ENCODE measurements around the gene TPCN2.

Gene TPCN2

GRCh38 chr11:69024509-69024908 lies 24.2 kb upstream of the TPCN2 start:
- Histone ChIP-seq H3K9me3 (ENCODE audit: control insufficient read depth, insufficient read depth, low read depth, low read length) (no peaks in the 10 kb centered on the region), H3K27me3 (ENCODE audit: control insufficient read depth, insufficient read depth, low read length) (no peaks in the 10 kb centered on the region), H3K4me3 (ENCODE audit: low read depth, low read length) (no peak overlapping the region), H3K4me1 (ENCODE audit: control insufficient read depth, insufficient read depth, low read length) (peaks cover 7% of the 10 kb centered on the region; the same call in 1 of the 2 replicates), H3K27ac (ENCODE audit: low read depth, low read length) (no peak overlapping the region), H3K9ac (ENCODE audit: low read length) (no peak overlapping the region), H3K36me3 (ENCODE audit: control insufficient read depth, insufficient read depth, low read length) (no peaks in the 10 kb centered on the region)

GRCh38 chr11:69027704-69028372 lies 20.9 kb upstream of the TPCN2 start:
- Histone ChIP-seq H3K4me1 (ENCODE audit: control insufficient read depth, insufficient read depth, low read length) (peaks cover 12% of the 10 kb centered on the region), H3K27ac (ENCODE audit: low read depth, low read length) (no peak overlapping the region), H3K27me3 (ENCODE audit: control insufficient read depth, insufficient read depth, low read length) (no peaks in the 10 kb centered on the region), H3K36me3 (ENCODE audit: control insufficient read depth, insufficient read depth, low read length) (no peaks in the 10 kb centered on the region), H3K4me3 (ENCODE audit: low read depth, low read length) (no peak overlapping the region), H3K9ac (ENCODE audit: low read length) (no peak overlapping the region), H3K9me3 (ENCODE audit: control insufficient read depth, insufficient read depth, low read depth, low read length) (no peaks in the 10 kb centered on the region)

GRCh38 chr11:69030301-69030700 lies 18.4 kb upstream of the TPCN2 start:
- no peak overlapping the region for H3K4me3 ChIP-seq (ENCODE audit: low read depth, low read length)
- H3K4me1 ChIP-seq (ENCODE audit: control insufficient read depth, insufficient read depth, low read length) = peaks cover 23% of the 10 kb centered on the region
- no peaks in the 10 kb centered on the region for H3K9me3 ChIP-seq (ENCODE audit: control insufficient read depth, insufficient read depth, low read depth, low read length)
- H3K36me3 ChIP-seq (ENCODE audit: control insufficient read depth, insufficient read depth, low read length) = no peaks in the 10 kb centered on the region
- no peak overlapping the region for H3K27ac ChIP-seq (ENCODE audit: low read depth, low read length)
- H3K9ac ChIP-seq (ENCODE audit: low read length) = no peak overlapping the region
- H3K27me3 ChIP-seq (ENCODE audit: control insufficient read depth, insufficient read depth, low read length) = no peaks in the 10 kb centered on the region

- Histone ChIP-seq H3K4me1 (ENCODE audit: control insufficient read depth, insufficient read depth, low read length) (peaks cover 21% of the 10 kb centered on the region), H3K36me3 (ENCODE audit: control insufficient read depth, insufficient read depth, low read length) (no peaks in the 10 kb centered on the region), H3K27ac (ENCODE audit: low read depth, low read length) (no peak overlapping the region), H3K4me3 (ENCODE audit: low read depth, low read length) (no peak overlapping the region), H3K27me3 (ENCODE audit: control insufficient read depth, insufficient read depth, low read length) (no peaks in the 10 kb centered on the region), H3K9ac (ENCODE audit: low read length) (no peak overlapping the region), H3K9me3 (ENCODE audit: control insufficient read depth, insufficient read depth, low read depth, low read length) (no peaks in the 10 kb centered on the region)
These were observed 15.9 kb upstream of the TPCN2 start for GRCh38 chr11:69032833-69033232.

- Histone ChIP-seq H3K9ac (ENCODE audit: low read length) (no peak overlapping the region), H3K4me1 (ENCODE audit: control insufficient read depth, insufficient read depth, low read length) (peaks cover 19% of the 10 kb centered on the region), H3K27me3 (ENCODE audit: control insufficient read depth, insufficient read depth, low read length) (no peaks in the 10 kb centered on the region)
These were observed 15.3 kb upstream of the TPCN2 start for GRCh38 chr11:69033431-69033830.

GRCh38 chr11:69034123-69034867 lies 14.4 kb upstream of the TPCN2 start:
- Histone ChIP-seq H3K9ac (ENCODE audit: low read length) (no peak overlapping the region), H3K4me1 (ENCODE audit: control insufficient read depth, insufficient read depth, low read length) (peaks cover 19% of the 10 kb centered on the region), H3K4me3 (ENCODE audit: low read depth, low read length) (no peak overlapping the region), H3K9me3 (ENCODE audit: control insufficient read depth, insufficient read depth, low read depth, low read length) (no peaks in the 10 kb centered on the region), H3K36me3 (ENCODE audit: control insufficient read depth, insufficient read depth, low read length) (no peaks in the 10 kb centered on the region), H3K27me3 (ENCODE audit: control insufficient read depth, insufficient read depth, low read length) (no peaks in the 10 kb centered on the region), H3K27ac (ENCODE audit: low read depth, low read length) (no peak overlapping the region)

More at GRCh38 chr11:69033431-69033830, 15.3 kb upstream of the TPCN2 start:
- no peak overlapping the region for H3K4me3 ChIP-seq (ENCODE audit: low read depth, low read length)
- no peaks in the 10 kb centered on the region for H3K9me3 ChIP-seq (ENCODE audit: control insufficient read depth, insufficient read depth, low read depth, low read length)
- no peak overlapping the region for H3K27ac ChIP-seq (ENCODE audit: low read depth, low read length)
- no peaks in the 10 kb centered on the region for H3K36me3 ChIP-seq (ENCODE audit: control insufficient read depth, insufficient read depth, low read length)

- Histone ChIP-seq H3K27ac (ENCODE audit: low read depth, low read length) (no peak overlapping the region), H3K27me3 (ENCODE audit: control insufficient read depth, insufficient read depth, low read length) (no peaks in the 10 kb centered on the region), H3K4me3 (ENCODE audit: low read depth, low read length) (no peak overlapping the region), H3K4me1 (ENCODE audit: control insufficient read depth, insufficient read depth, low read length) (peaks cover 19% of the 10 kb centered on the region), H3K36me3 (ENCODE audit: control insufficient read depth, insufficient read depth, low read length) (no peaks in the 10 kb centered on the region), H3K9ac (ENCODE audit: low read length) (no peak overlapping the region), H3K9me3 (ENCODE audit: control insufficient read depth, insufficient read depth, low read depth, low read length) (no peaks in the 10 kb centered on the region)
These were observed 13.4 kb upstream of the TPCN2 start for GRCh38 chr11:69035150-69035945.

GRCh38 chr11:69035946-69036340 lies 12.8 kb upstream of the TPCN2 start:
- no peak overlapping the region for H3K27ac ChIP-seq (ENCODE audit: low read depth, low read length)
- no peak overlapping the region for H3K9ac ChIP-seq (ENCODE audit: low read length)
- H3K9me3 ChIP-seq (ENCODE audit: control insufficient read depth, insufficient read depth, low read depth, low read length) = no peaks in the 10 kb centered on the region
- H3K4me1 ChIP-seq (ENCODE audit: control insufficient read depth, insufficient read depth, low read length) = peaks cover 25% of the 10 kb centered on the region
- no peaks in the 10 kb centered on the region for H3K27me3 ChIP-seq (ENCODE audit: control insufficient read depth, insufficient read depth, low read length)
- no peaks in the 10 kb centered on the region for H3K36me3 ChIP-seq (ENCODE audit: control insufficient read depth, insufficient read depth, low read length)
- H3K4me3 ChIP-seq (ENCODE audit: low read depth, low read length) = no peak overlapping the region

GRCh38 chr11:69037074-69037473 lies 11.7 kb upstream of the TPCN2 start:
- H3K27me3 ChIP-seq (ENCODE audit: control insufficient read depth, insufficient read depth, low read length) = no peaks in the 10 kb centered on the region
- peaks cover 30% of the 10 kb centered on the region for H3K4me1 ChIP-seq (ENCODE audit: control insufficient read depth, insufficient read depth, low read length)
- no peak overlapping the region for H3K4me3 ChIP-seq (ENCODE audit: low read depth, low read length)
- H3K9me3 ChIP-seq (ENCODE audit: control insufficient read depth, insufficient read depth, low read depth, low read length) = no peaks in the 10 kb centered on the region
- no peak overlapping the region for H3K9ac ChIP-seq (ENCODE audit: low read length)
- H3K27ac ChIP-seq (ENCODE audit: low read depth, low read length) = no peak overlapping the region
- no peaks in the 10 kb centered on the region for H3K36me3 ChIP-seq (ENCODE audit: control insufficient read depth, insufficient read depth, low read length)

- H3K27ac ChIP-seq (ENCODE audit: low read depth, low read length) = no peak overlapping the region
- no peaks in the 10 kb centered on the region for H3K27me3 ChIP-seq (ENCODE audit: control insufficient read depth, insufficient read depth, low read length)
- no peaks in the 10 kb centered on the region for H3K36me3 ChIP-seq (ENCODE audit: control insufficient read depth, insufficient read depth, low read length)
- peaks cover 32% of the 10 kb centered on the region for H3K4me1 ChIP-seq (ENCODE audit: control insufficient read depth, insufficient read depth, low read length)
- no peaks in the 10 kb centered on the region for H3K9me3 ChIP-seq (ENCODE audit: control insufficient read depth, insufficient read depth, low read depth, low read length)
- H3K4me3 ChIP-seq (ENCODE audit: low read depth, low read length) = no peak overlapping the region
- no peak overlapping the region for H3K9ac ChIP-seq (ENCODE audit: low read length)
These were observed 11.2 kb upstream of the TPCN2 start for GRCh38 chr11:69037544-69037943.

GRCh38 chr11:69039501-69039900 lies 9.2 kb upstream of the TPCN2 start:
- Histone ChIP-seq H3K27me3 (ENCODE audit: control insufficient read depth, insufficient read depth, low read length) (no peaks in the 10 kb centered on the region), H3K36me3 (ENCODE audit: control insufficient read depth, insufficient read depth, low read length) (no peaks in the 10 kb centered on the region), H3K9ac (ENCODE audit: low read length) (no peak overlapping the region), H3K4me1 (ENCODE audit: control insufficient read depth, insufficient read depth, low read length) (peaks cover 32% of the 10 kb centered on the region), H3K4me3 (ENCODE audit: low read depth, low read length) (no peak overlapping the region), H3K27ac (ENCODE audit: low read depth, low read length) (no peak overlapping the region), H3K9me3 (ENCODE audit: control insufficient read depth, insufficient read depth, low read depth, low read length) (no peaks in the 10 kb centered on the region)
